Fibroblast of lung (primary cell): ENCODE results near the gene ALKBH8. TPM values are rescaled to one million over a fixed set of nuclear protein-coding genes. Genes with fewer than 3 reads are reported as not detected.
"Not testable (repeated sequence)": the region's sequence is repeated elsewhere in the genome, so short reads cannot be mapped to it uniquely, and the experiment has no call there.

Experiments
- DNase-seq, 2 donors: peaks; one replicate each; pipeline versions ENCODE4 v3.0.0 to v3.0.0-alpha.2; 2010; ENCODE audit warnings: low read depth in 2 of 2
- H2AFZ ChIP-seq: 2 replicates; pipeline ENCODE4 v1.5.1; 2012; ENCODE audit warnings: low read length, control low read depth, inconsistent platforms
- H3K27ac ChIP-seq: 2 replicates; pipeline ENCODE4 v1.5.1; 2011; ENCODE audit warnings: low read length, control low read depth; ENCODE audit not compliant: insufficient read depth
- H3K27me3 ChIP-seq: 2 replicates; pipeline ENCODE4 v1.5.1; 2011; ENCODE audit warnings: mild to moderate bottlenecking, low read length; ENCODE audit not compliant: control insufficient read depth, insufficient read depth
- H3K36me3 ChIP-seq: 2 replicates; pipeline ENCODE4 v1.5.1; 2011; ENCODE audit warnings: low read length; ENCODE audit not compliant: control insufficient read depth, insufficient read depth
- H3K4me1 ChIP-seq: 2 replicates; pipeline ENCODE4 v1.5.1; 2011; ENCODE audit warnings: low read length; ENCODE audit not compliant: control insufficient read depth, insufficient read depth; ENCODE audit errors: extremely low read depth
- H3K4me2 ChIP-seq: 2 replicates; pipeline ENCODE4 v1.5.1; 2011; ENCODE audit warnings: low read length, control low read depth; ENCODE audit not compliant: insufficient read depth; ENCODE audit errors: extremely low read depth
- H3K4me3 ChIP-seq, 4 experiments: fragments of 200-600 bp in 1 of 4; sonication (generic) in 1 of 4; replicated peaks in 1 of 4; 2 replicates each; pipeline ENCODE4 v1.5.1; 2011 to 2016; ENCODE audit warnings: low read length in 4 of 4, low read depth in 3 of 4, mild to moderate bottlenecking in 3 of 4, control low read depth in 2 of 4, inconsistent platforms in 1 of 4, mixed read lengths in 1 of 4; ENCODE audit not compliant: insufficient read depth in 1 of 4; ENCODE audit errors: control extremely low read depth in 1 of 4
- H3K79me2 ChIP-seq: 2 replicates; pipeline ENCODE4 v1.5.1; 2012; ENCODE audit warnings: mild to moderate bottlenecking, low read length, inconsistent platforms; ENCODE audit not compliant: control insufficient read depth, insufficient read depth
- H3K9ac ChIP-seq: 2 replicates; pipeline ENCODE4 v1.5.1; 2011; ENCODE audit warnings: mild to moderate bottlenecking, low read length, control low read depth; ENCODE audit not compliant: insufficient read depth
- H3K9me3 ChIP-seq: 2 replicates; pipeline ENCODE4 v1.5.1; 2012; ENCODE audit warnings: low read depth, low read length; ENCODE audit not compliant: control insufficient read depth, insufficient read depth
- H4K20me1 ChIP-seq: 2 replicates; pipeline ENCODE4 v1.5.1; 2011; ENCODE audit warnings: low read length; ENCODE audit not compliant: control insufficient read depth, insufficient read depth; ENCODE audit errors: extremely low read depth
- EZH2 ChIP-seq: IDR thresholded peaks from 2 replicates; pipeline ENCODE4 v1.5.1; 2012; ENCODE audit warnings: low read length, control low read depth, mild to moderate bottlenecking; ENCODE audit errors: missing control alignments
- polyA plus RNA-seq, 2 donors: library from polyadenylated mRNA; depleted of rRNA in 1 of 2; stranded (reverse) in 1 of 2; unstranded in 1 of 2; fragments of >200 nt; gene quantifications; 2 replicates each; pipeline ENCODE4 v1.2.1, GENCODE V29; 2011 to 2012; ENCODE audit warnings: missing spikeins in 1 of 2
- total RNA-seq: library from RNA; depleted of rRNA; stranded (reverse); fragments of >200 nt; gene quantifications from 2 replicates; pipeline ENCODE4 v1.2.1, GENCODE V29; 2014
- TF ChIP-seq, protein P1 (sequence below), 2 donors: IDR thresholded peaks in 1 of 2; conservative IDR thresholded peaks in 1 of 2; 1 replicate in 1 of 2; 2 replicates in 1 of 2; pipeline ENCODE4 v1.5.1; 2011 to 2012; ENCODE audit warnings: low read length in 2 of 2, control low read depth in 1 of 2, inconsistent platforms in 1 of 2, low read depth in 1 of 2, mild to moderate bottlenecking in 1 of 2

Gene ALKBH8
- total and polyA plus RNA-seq, 2 donors (not counting 1 experiment from before 2014, with no cell fraction given) = 8.6 to 11.7 TPM

DNA sequence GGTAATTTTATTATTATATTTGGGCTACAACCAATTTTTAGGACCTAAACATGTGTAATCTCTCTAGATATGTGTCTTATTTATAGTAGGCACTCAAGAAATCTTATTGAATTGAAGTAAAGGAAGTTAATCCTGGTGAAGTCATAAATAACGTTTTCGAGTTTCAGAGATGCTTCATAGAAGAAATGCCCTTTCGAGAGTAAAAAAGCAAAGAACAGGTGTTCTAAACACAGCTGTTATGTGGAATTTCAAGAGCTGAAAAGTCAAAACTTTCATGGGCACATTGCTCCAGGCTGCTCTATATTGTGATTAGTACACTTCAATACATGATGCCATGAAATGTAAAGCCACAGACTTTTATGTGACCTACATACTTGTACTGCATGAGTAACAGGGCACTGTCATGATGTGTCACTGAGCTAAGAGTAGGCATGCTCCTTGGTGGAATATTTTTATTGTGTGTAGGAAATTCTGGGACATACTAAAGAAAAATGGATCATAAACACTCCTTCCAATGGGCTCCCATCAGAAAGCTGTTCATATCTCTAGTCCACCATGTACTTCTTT lies 18.2 kb upstream of the ALKBH8 start:
- no peaks in the 10 kb centered on the region for H4K20me1 ChIP-seq
- H3K36me3 ChIP-seq = no peaks in the 10 kb centered on the region
- peak in 1 of 2 donors; percentile 39 for DNase-seq
- H3K27me3 ChIP-seq = no peaks in the 10 kb centered on the region
- H3K4me3 ChIP-seq = no peak overlapping the region
- no peak overlapping the region for H3K27ac ChIP-seq
- no peaks in the 10 kb centered on the region for H3K4me1 ChIP-seq
- H3K79me2 ChIP-seq = no peaks in the 10 kb centered on the region
- H2AFZ ChIP-seq = no peak overlapping the region
- no peak overlapping the region for H3K9ac ChIP-seq
- TF ChIP-seq, protein P1, sequence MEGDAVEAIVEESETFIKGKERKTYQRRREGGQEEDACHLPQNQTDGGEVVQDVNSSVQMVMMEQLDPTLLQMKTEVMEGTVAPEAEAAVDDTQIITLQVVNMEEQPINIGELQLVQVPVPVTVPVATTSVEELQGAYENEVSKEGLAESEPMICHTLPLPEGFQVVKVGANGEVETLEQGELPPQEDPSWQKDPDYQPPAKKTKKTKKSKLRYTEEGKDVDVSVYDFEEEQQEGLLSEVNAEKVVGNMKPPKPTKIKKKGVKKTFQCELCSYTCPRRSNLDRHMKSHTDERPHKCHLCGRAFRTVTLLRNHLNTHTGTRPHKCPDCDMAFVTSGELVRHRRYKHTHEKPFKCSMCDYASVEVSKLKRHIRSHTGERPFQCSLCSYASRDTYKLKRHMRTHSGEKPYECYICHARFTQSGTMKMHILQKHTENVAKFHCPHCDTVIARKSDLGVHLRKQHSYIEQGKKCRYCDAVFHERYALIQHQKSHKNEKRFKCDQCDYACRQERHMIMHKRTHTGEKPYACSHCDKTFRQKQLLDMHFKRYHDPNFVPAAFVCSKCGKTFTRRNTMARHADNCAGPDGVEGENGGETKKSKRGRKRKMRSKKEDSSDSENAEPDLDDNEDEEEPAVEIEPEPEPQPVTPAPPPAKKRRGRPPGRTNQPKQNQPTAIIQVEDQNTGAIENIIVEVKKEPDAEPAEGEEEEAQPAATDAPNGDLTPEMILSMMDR (conservative IDR thresholded peaks at IDR 0.05 in 1 of 2, IDR thresholded peaks at IDR 0.05 in 1 of 2; ENCODE audit: low read depth in 1 of 2, low read length in 2 of 2) = no peak
- no peak for TF ChIP-seq EZH2
- H3K4me2 ChIP-seq = no peak overlapping the region
- no peaks in the 10 kb centered on the region for H3K9me3 ChIP-seq

DNA sequence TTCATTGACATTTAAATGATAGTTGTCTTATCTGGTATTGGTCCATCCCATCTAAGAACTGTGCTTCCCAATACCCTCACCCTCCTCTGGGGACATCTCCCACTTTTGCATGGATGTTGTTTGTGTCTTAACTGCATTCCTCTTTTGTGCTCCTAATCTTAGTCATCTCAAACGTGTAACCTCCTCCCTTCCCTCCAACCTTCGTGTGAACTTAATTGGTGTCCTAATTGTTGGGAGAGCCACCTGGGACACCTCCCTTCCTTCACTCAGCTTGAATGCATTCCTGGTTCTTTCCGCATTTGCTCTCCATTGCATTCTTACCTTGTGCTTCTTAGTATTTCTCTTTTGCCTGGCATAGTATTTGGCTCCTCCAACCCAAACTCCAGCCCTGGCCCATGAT lies 15.6 kb upstream of the ALKBH8 start:
- no peak overlapping the region for H3K27ac ChIP-seq
- H3K4me3 ChIP-seq = no peak overlapping the region
- H3K79me2 ChIP-seq = no peaks in the 10 kb centered on the region
- H3K4me1 ChIP-seq = no peaks in the 10 kb centered on the region
- no peak for DNase-seq
- H3K9ac ChIP-seq = no peak overlapping the region
- no peaks in the 10 kb centered on the region for H3K9me3 ChIP-seq
- no peaks in the 10 kb centered on the region for H3K36me3 ChIP-seq
- no peaks in the 10 kb centered on the region for H4K20me1 ChIP-seq
- H3K4me2 ChIP-seq = no peak overlapping the region
- TF ChIP-seq EZH2 = no peak
- TF ChIP-seq, protein P1 (conservative IDR thresholded peaks at IDR 0.05 in 1 of 2, IDR thresholded peaks at IDR 0.05 in 1 of 2; ENCODE audit: low read depth in 1 of 2, low read length in 2 of 2) = no peak
- no peaks in the 10 kb centered on the region for H3K27me3 ChIP-seq
- no peak overlapping the region for H2AFZ ChIP-seq

DNA sequence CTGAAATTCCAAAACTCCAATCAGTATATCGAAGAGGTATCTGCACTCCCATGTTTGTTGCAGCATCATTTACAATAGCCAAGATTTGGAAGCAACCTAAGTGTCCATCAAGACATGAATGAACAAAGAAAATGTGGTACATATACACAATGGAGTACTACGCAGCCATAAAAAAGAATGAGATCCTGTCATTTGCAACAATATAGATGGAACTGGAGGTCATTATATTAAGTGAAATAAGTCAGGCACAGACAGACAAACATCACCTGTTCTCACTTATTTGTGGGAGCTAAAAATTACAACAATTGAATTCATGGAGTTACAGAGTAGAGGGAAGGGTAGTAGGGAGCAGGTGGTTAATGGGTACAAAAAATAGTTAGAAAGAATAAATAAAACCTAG lies 13.6 kb upstream of the ALKBH8 start:
- not testable (repeated sequence) for H2AFZ ChIP-seq, H3K79me2 ChIP-seq, H3K27ac ChIP-seq, H3K4me1 ChIP-seq, DNase-seq, H3K27me3 ChIP-seq, H3K4me3 ChIP-seq, H3K36me3 ChIP-seq, H4K20me1 ChIP-seq, H3K9ac ChIP-seq, H3K4me2 ChIP-seq, H3K9me3 ChIP-seq
